Psoas muscle (tissue), 8 donors: Measurements from ENCODE around the gene STAU1. TPM values are rescaled to one million over a fixed set of nuclear protein-coding genes. Genes with fewer than 3 reads are reported as not detected.
"Not testable (repeated sequence)": the region's sequence is repeated elsewhere in the genome, so short reads cannot be mapped to it uniquely, and the experiment has no call there.

Experiments
- ATAC-seq, 4 donors: fragments of 200-7000 bp; cut with Tn5 transposase; one replicate each; pipeline ENCODE4 v1.9.1; 2020; ENCODE audit warnings: moderate library complexity in 3 of 4, mild to moderate bottlenecking in 2 of 4
- DNase-seq, 2 donors: peaks; one replicate each; pipeline ENCODE4 v3.0.0-alpha.2; 2020
- H3K27ac ChIP-seq: fragments of 200-600 bp; one replicate; pipeline ENCODE4 v1.8.0; 2022
- H3K27me3 ChIP-seq, 3 donors: fragments of 200-600 bp in 1 of 3; one replicate each; pipeline versions ENCODE4 v1.6.1 to v1.8.0; 2013 to 2022; ENCODE audit warnings: low read length in 2 of 3, mild to moderate bottlenecking in 2 of 3, moderate library complexity in 1 of 3; ENCODE audit not compliant: insufficient read depth in 3 of 3
- H3K36me3 ChIP-seq, 2 donors: fragments of 200-600 bp in 1 of 2; one replicate each; pipeline versions ENCODE4 v1.6.1 to v1.8.0; 2013 to 2022; ENCODE audit warnings: low read depth in 1 of 2, mild to moderate bottlenecking in 1 of 2, moderate library complexity in 1 of 2; ENCODE audit not compliant: insufficient read depth in 1 of 2
- H3K4me1 ChIP-seq: fragments of 200-600 bp; one replicate; pipeline ENCODE4 v1.8.0; 2022
- H3K4me3 ChIP-seq: fragments of 200-600 bp; one replicate; pipeline ENCODE4 v1.8.0; 2022; ENCODE audit warnings: mild to moderate bottlenecking
- H3K9me3 ChIP-seq: fragments of 200-600 bp; one replicate; pipeline ENCODE4 v1.8.0; 2022
- CTCF ChIP-seq: fragments of 200-600 bp; IDR thresholded peaks from one replicate; pipeline ENCODE4 v1.8.0; 2022; ENCODE audit warnings: antibody characterized with exemption
- WGBS, 3 donors: extraction: QIAGEN DNeasy Blood & Tissue Kit; methylation state at CpG; one replicate each; pipeline versions ENCODE4 v1.1.6 to v1.1.7; 2013; 5-methylcytosine and 5-hydroxymethylcytosine counted together
- intact Hi-C, 2 donors: fragments of 100-400 bp; cut with DNase I; formaldehyde crosslinking; loops; one replicate each; pipeline versions ENCODE4 v1.11.0 to v1.14.2; 2022
- polyA plus RNA-seq, 3 donors: library from polyadenylated mRNA; stranded (reverse); fragments of 200-250 nt; gene quantifications; one replicate each; pipeline ENCODE4 v1.2.3, GENCODE V29; 2013
- total RNA-seq, 4 donors: library from RNA; stranded (reverse); fragmentation: NEBNext Ultra II Directional in 2 of 4; extraction: Animal tissue kit (Norgen Biotek cat#: 25700) in 2 of 4; gene quantifications; one replicate each; pipeline versions ENCODE4 v1.2.1 to v1.2.4, GENCODE V29; 2021 to 2023
- donor health status: healthy with polysubstance abuse.
- donor health status: DM: no; HTN: no; CAD: no; lungs with moderate emphysema.
- donor health status: Bipolar disorder and iron deficiency.
- donor health status: healthy.
- donor health status: DM: yes; HTN: yes; CAD: no.
- donor health status: DM: no; HTN: no; CAD: no.
- donor health status: DM: no; HTN: no; CAD: no.
- donor health status: DM: yes; HTN: yes; CAD: no.

Gene STAU1
- total and polyA plus RNA-seq, 7 donors: 30.2 to 85.2 (median 58.8) TPM

- no peaks in the 10 kb centered on the region for H3K27me3 ChIP-seq
- 70 to 79% (median 74%) methylated on average over 7 to 9 of the region's 9 CpGs for WGBS, 3 donors
- no peak for ATAC-seq
- intact Hi-C loops: loop anchor here (2.0 to 10.0 kb wide), 2 partner anchors 72 to 214 kb away; no protein-coding TSS in a partner anchor
- no peak for TF ChIP-seq CTCF
- H3K9me3 ChIP-seq: no peaks in the 10 kb centered on the region
- H3K4me1 ChIP-seq: no peaks in the 10 kb centered on the region
- no peak overlapping the region for H3K4me3 ChIP-seq
- H3K36me3 ChIP-seq: peaks cover 23 to 96% of the 10 kb centered on the region in 2 donors
- no peak for DNase-seq
- H3K27ac ChIP-seq: no peak overlapping the region
Observed at GRCh38 chr20:49228676-49229075, 40.5 kb upstream of the STAU1 start.

GRCh38 chr20:49225896-49226295 is 37.8 kb upstream of the STAU1 start:
- ATAC-seq (no peak), DNase-seq (no peak)
- Histone ChIP-seq H3K27ac (no peak overlapping the region), H3K4me3 (no peak overlapping the region), H3K27me3 (no peaks in the 10 kb centered on the region), H3K4me1 (no peaks in the 10 kb centered on the region), H3K36me3 (peaks cover 13 to 94% of the 10 kb centered on the region in 2 donors), H3K9me3 (no peaks in the 10 kb centered on the region)
- no peak for TF ChIP-seq CTCF
- intact Hi-C loops: loop anchor here in 1 of 2 donors (10.0 kb wide), 1 partner anchor 211 kb away; no protein-coding TSS in a partner anchor
- 82 to 90% (median 86%) methylated on average over 7 of the region's 7 CpGs for WGBS, 3 donors

GRCh38 chr20:49219924-49220831 is 32.0 kb upstream of the STAU1 start:
- peaks cover 9 to 38% of the 10 kb centered on the region in 2 donors for H3K36me3 ChIP-seq
- intact Hi-C loops: loop anchor here in 1 of 2 donors (10.0 kb wide), 1 partner anchor 205 kb away; no protein-coding TSS in a partner anchor
- H3K27me3 ChIP-seq: no peaks in the 10 kb centered on the region
- H3K27ac ChIP-seq: peak overlapping the region; percentile 96
- DNase-seq (no peak), ATAC-seq (no peak)
- no peak for TF ChIP-seq CTCF
- H3K4me1 ChIP-seq: peaks cover 3% of the 10 kb centered on the region
- 60 to 67% (median 62%) methylated on average over 28 of the region's 28 CpGs for WGBS, 3 donors
- peak overlapping the region; percentile 97 for H3K4me3 ChIP-seq
- no peaks in the 10 kb centered on the region for H3K9me3 ChIP-seq

- H3K4me1 ChIP-seq: peaks cover 3% of the 10 kb centered on the region
- peak; percentile 96 to 98 (median 98) for ATAC-seq
- H3K36me3 ChIP-seq: peaks cover 4 to 30% of the 10 kb centered on the region in 2 donors
- no peaks in the 10 kb centered on the region for H3K27me3 ChIP-seq
- WGBS, 3 donors: 0 to 1% (median 0%) methylated on average over 45 to 46 of the region's 46 CpGs
- peak within 1 kb of the TSS; percentile 97 for H3K4me3 ChIP-seq
- H3K9me3 ChIP-seq: no peaks in the 10 kb centered on the region
- peak; percentile 96 to 98 for DNase-seq
- intact Hi-C loops: no loop called here
- no peak for TF ChIP-seq CTCF
- H3K27ac ChIP-seq: peak within 1 kb of the TSS; percentile 96
Observed at GRCh38 chr20:49219091-49219923, 31.2 kb upstream of the STAU1 start, which contains the start of gene DDX27. DDX27 (plus strand) TSS chr20:49219416; CDS start chr20:49219449, 33 bp downstream.

- H3K4me1 ChIP-seq, H3K27me3 ChIP-seq, intact Hi-C loops, H3K9me3 ChIP-seq: not testable (repeated sequence)
- DNase-seq (peak; percentile 41 to 69), ATAC-seq (peak in 2 of 4 donors; percentile 30 to 32)
- WGBS, 3 donors: 57 to 62% (median 60%) methylated on average over 13 of the region's 13 CpGs
- Histone ChIP-seq H3K36me3 (peaks cover 0 to 24% of the 10 kb centered on the region in 2 donors), H3K4me3 (peak overlapping the region; percentile 97), H3K27ac (peak overlapping the region; percentile 96)
Observed at GRCh38 chr20:49218739-49219090, 30.6 kb upstream of the STAU1 start.
